ENCODE measurements around the gene AQP2. TPM values are rescaled to one million over a fixed set of nuclear protein-coding genes. Genes with fewer than 3 reads are reported as not detected.
A peak's percentile ranks its signal among the peaks of the same experiment; 100 is the strongest.

Gene AQP2
- total RNA-seq, 1 experiment from 2014 or later, result not detected

GRCh38 chr12:49955899-49956662 lies 5.5 kb downstream of the AQP2 start:
- intact Hi-C loops (cut with micrococcal nuclease; ENCODE audit: unreplicated experiment), result no loop called here
- no peak for TF ChIP-seq CTCF (IDR thresholded peaks at IDR 0.05; ENCODE audit: unreplicated experiment)
- H3K27ac Mint-ChIP-seq (ENCODE audit: unreplicated experiment), result no peak overlapping the region
- H3K4me3 Mint-ChIP-seq (ENCODE audit: low read depth, unreplicated experiment), result no peak overlapping the region
- H3K27me3 Mint-ChIP-seq (ENCODE audit: unreplicated experiment), result peaks cover 13% of the 10 kb centered on the region
- CTCF ChIA-PET, result no interaction called here
- H3K36me3 Mint-ChIP-seq (ENCODE audit: insufficient read depth, unreplicated experiment), result peaks cover 10% of the 10 kb centered on the region
- H3K9me3 Mint-ChIP-seq (ENCODE audit: low read depth, unreplicated experiment), result no peaks in the 10 kb centered on the region
- BruUV-seq (replicated peaks), result no TSS peak
- no peak for DNase-seq
- H3K4me1 Mint-ChIP-seq (ENCODE audit: low read depth, unreplicated experiment), result peaks cover 25% of the 10 kb centered on the region

- H3K4me3 Mint-ChIP-seq (ENCODE audit: low read depth, unreplicated experiment), result no peak overlapping the region
- intact Hi-C loops (cut with micrococcal nuclease; ENCODE audit: unreplicated experiment), result no loop called here
- no peaks in the 10 kb centered on the region for H3K9me3 Mint-ChIP-seq (ENCODE audit: low read depth, unreplicated experiment)
- DNase-seq, result no peak
- H3K27me3 Mint-ChIP-seq (ENCODE audit: unreplicated experiment), result peaks cover 14% of the 10 kb centered on the region
- no peak for TF ChIP-seq CTCF (IDR thresholded peaks at IDR 0.05; ENCODE audit: unreplicated experiment)
- CTCF ChIA-PET, result no interaction called here
- BruUV-seq (replicated peaks), result no TSS peak
- no peak overlapping the region for H3K27ac Mint-ChIP-seq (ENCODE audit: unreplicated experiment)
- peaks cover 25% of the 10 kb centered on the region for H3K4me1 Mint-ChIP-seq (ENCODE audit: low read depth, unreplicated experiment)
- peaks cover 11% of the 10 kb centered on the region for H3K36me3 Mint-ChIP-seq (ENCODE audit: insufficient read depth, unreplicated experiment)
These were observed 6.4 kb downstream of the AQP2 start for GRCh38 chr12:49956663-49957569.

GRCh38 chr12:49957570-49957967 lies 7.0 kb downstream of the AQP2 start:
- peaks cover 31% of the 10 kb centered on the region for H3K4me1 Mint-ChIP-seq (ENCODE audit: low read depth, unreplicated experiment)
- H3K27ac Mint-ChIP-seq (ENCODE audit: unreplicated experiment), result no peak overlapping the region
- no peaks in the 10 kb centered on the region for H3K9me3 Mint-ChIP-seq (ENCODE audit: low read depth, unreplicated experiment)
- H3K27me3 Mint-ChIP-seq (ENCODE audit: unreplicated experiment), result peaks cover 14% of the 10 kb centered on the region
- no peak for TF ChIP-seq CTCF (IDR thresholded peaks at IDR 0.05; ENCODE audit: unreplicated experiment)
- intact Hi-C loops (cut with micrococcal nuclease; ENCODE audit: unreplicated experiment), result no loop called here
- H3K36me3 Mint-ChIP-seq (ENCODE audit: insufficient read depth, unreplicated experiment), result peaks cover 18% of the 10 kb centered on the region
- CTCF ChIA-PET, result no interaction called here
- BruUV-seq (replicated peaks), result no TSS peak
- no peak for DNase-seq
- H3K4me3 Mint-ChIP-seq (ENCODE audit: low read depth, unreplicated experiment), result no peak overlapping the region

- Mint-ChIP-seq H3K9me3 (ENCODE audit: low read depth, unreplicated experiment) (no peaks in the 10 kb centered on the region), H3K27me3 (ENCODE audit: unreplicated experiment) (peaks cover 14% of the 10 kb centered on the region), H3K36me3 (ENCODE audit: insufficient read depth, unreplicated experiment) (peaks cover 28% of the 10 kb centered on the region), H3K4me1 (ENCODE audit: low read depth, unreplicated experiment) (peaks cover 54% of the 10 kb centered on the region), H3K4me3 (ENCODE audit: low read depth, unreplicated experiment) (peak overlapping the region; percentile 68), H3K27ac (ENCODE audit: unreplicated experiment) (peak overlapping the region; percentile 88)
- TF ChIP-seq CTCF (IDR thresholded peaks at IDR 0.05; ENCODE audit: unreplicated experiment), result no peak
- peak; percentile 80 for DNase-seq
- intact Hi-C loops (cut with micrococcal nuclease; ENCODE audit: unreplicated experiment), result no loop called here
- CTCF ChIA-PET, result interaction anchor here (0.7 to 3.0 kb wide), 4 partner anchors 11 to 92 kb away, joined by 4 to 20 read pairs (median 4); no protein-coding TSS in a partner anchor
- TSS peak; percentile 45 for BruUV-seq (replicated peaks)
These were observed 9.3 kb downstream of the AQP2 start for GRCh38 chr12:49959685-49960473.

All from Calu3 (cell line).